ENCODE data around the gene CALM1.

The CALM1 gene

GRCh38 chr14:90397425-90398314, 841 bp downstream of the CALM1 start:
- H3K9me3 ChIP-seq, result no peaks in the 10 kb centered on the region
- intact Hi-C loops (cut with DNase I; ENCODE audit: low total_unique reads), result loop anchor here (1.0 to 10.0 kb wide), 6 partner anchors 15 to 417 kb away; partner anchors contain the start of gene TTC7B
- peaks cover 0 to 64% (median 31%) of the 10 kb centered on the region in 4 donors for H3K4me1 ChIP-seq
- peak; percentile 38 to 82 for DNase-seq
- peak overlapping the region; percentile 96 to 97 for H3K27ac ChIP-seq
- H3K27me3 ChIP-seq, result no peaks in the 10 kb centered on the region
- no peak for TF ChIP-seq CTCF (IDR thresholded peaks at IDR 0.05)
- peaks cover 16 to 23% (median 20%) of the 10 kb centered on the region in 3 donors for H3K36me3 ChIP-seq
- peak overlapping the region; percentile 74 to 92 for H3K4me3 ChIP-seq

- peak overlapping the region; percentile 96 to 97 for H3K27ac ChIP-seq
- peaks cover 23 to 31% (median 27%) of the 10 kb centered on the region in 3 donors for H3K36me3 ChIP-seq
- H3K9me3 ChIP-seq, result no peaks in the 10 kb centered on the region
- DNase-seq, result peak; percentile 32 to 76
- no peaks in the 10 kb centered on the region for H3K27me3 ChIP-seq
- TF ChIP-seq CTCF (IDR thresholded peaks at IDR 0.05), result no peak
- H3K4me1 ChIP-seq, result peaks cover 0 to 71% (median 37%) of the 10 kb centered on the region in 4 donors
- H3K4me3 ChIP-seq, result peak overlapping the region; percentile 74 to 92
- intact Hi-C loops (cut with DNase I; ENCODE audit: low total_unique reads), result loop anchor here (5.0 to 10.0 kb wide), 4 partner anchors 94 to 416 kb away; partner anchors contain the start of gene TTC7B
Observed at GRCh38 chr14:90398315-90398839, 1.5 kb downstream of the CALM1 start.

DNA sequence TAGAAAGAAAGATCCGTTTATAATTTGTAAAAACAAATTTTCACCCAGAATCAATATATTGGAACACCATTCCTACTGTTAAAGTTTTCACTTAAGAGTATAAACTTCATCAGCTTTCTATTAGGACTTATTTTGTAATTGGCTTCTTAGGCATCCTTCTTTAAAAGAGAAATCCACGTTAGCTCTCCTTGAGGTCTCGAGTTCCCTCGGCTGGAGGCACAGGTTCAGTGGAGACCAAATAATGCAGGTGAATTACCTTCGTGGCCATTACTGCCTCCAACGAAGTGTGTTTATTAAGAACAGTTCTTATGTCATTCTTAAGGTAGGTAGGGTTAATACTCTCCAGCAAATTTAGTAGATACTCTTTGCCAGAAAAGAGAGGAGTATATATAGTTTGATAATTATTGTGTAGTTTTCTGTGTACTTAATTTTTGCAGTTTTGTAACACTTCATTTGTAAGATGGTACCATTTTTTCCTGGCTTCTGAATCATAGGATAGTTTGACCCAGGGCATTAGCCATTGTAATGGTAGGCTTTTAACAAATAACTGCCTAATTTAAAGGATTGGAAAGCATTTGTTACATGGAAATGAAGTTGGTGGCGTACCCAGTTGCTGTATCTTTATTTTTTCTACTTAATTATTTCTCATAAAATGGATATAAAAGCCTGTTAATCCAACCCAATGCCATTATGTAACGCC, 2.2 kb downstream of the CALM1 start:
- no peak for DNase-seq
- intact Hi-C loops (cut with DNase I; ENCODE audit: low total_unique reads), result loop anchor here (5.0 to 10.0 kb wide), 4 partner anchors 94 to 416 kb away; partner anchors contain the start of gene TTC7B
- peaks cover 0 to 76% (median 37%) of the 10 kb centered on the region in 4 donors for H3K4me1 ChIP-seq
- TF ChIP-seq CTCF (IDR thresholded peaks at IDR 0.05), result no peak
- peaks cover 29 to 37% (median 33%) of the 10 kb centered on the region in 3 donors for H3K36me3 ChIP-seq
- H3K27me3 ChIP-seq, result no peaks in the 10 kb centered on the region
- H3K4me3 ChIP-seq, result peak overlapping the region; percentile 74 to 92
- peak overlapping the region; percentile 96 to 97 for H3K27ac ChIP-seq
- no peaks in the 10 kb centered on the region for H3K9me3 ChIP-seq

DNA sequence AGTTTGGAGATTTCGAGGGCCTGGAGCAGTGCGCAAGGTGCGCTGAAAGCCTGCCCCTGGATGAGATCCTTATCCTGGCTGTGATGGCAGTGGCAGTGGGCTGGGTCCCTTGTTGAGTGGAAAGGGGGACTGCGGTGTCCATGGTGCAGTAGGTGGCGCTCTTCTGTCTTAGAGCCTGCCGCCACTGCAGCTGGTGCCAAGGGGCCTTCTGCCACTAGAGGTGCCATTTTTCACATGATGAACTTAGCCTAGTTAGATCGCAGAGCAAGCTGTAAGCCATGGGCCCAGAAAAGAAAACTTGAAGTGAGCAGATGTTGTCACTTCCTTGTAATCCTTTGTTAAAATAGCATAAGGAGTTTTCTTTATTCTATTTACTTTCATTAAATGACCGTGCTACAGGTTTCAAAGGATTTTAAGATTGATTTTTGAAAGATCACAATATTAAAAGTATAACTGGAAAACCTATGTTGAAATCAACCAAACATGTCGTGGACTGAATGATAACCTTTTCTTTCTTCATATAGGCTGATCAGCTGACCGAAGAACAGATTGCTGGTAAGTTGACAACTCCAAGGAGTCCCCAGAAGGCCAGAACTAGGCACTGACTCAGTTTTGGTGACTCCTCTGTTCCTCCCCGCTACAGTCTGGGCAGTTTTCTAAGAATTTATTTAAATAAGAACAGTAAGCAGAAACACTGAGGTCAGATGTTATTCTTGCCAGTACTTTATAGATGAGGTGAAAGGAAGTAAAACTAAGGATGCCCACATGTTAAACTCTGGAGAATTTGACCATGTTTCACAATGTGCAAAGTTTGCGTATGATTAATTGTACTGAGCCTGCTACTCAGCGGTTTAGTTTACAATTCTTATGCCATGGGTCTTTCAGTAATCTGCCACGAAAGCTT, 3.0 kb downstream of the CALM1 start:
- peak; percentile 98 for TF ChIP-seq CTCF (IDR thresholded peaks at IDR 0.05)
- no peaks in the 10 kb centered on the region for H3K27me3 ChIP-seq
- peak; percentile 93 to 95 for DNase-seq
- H3K27ac ChIP-seq, result peak overlapping the region; percentile 96 to 97
- peaks cover 0 to 70% (median 37%) of the 10 kb centered on the region in 4 donors for H3K4me1 ChIP-seq
- intact Hi-C loops (cut with DNase I; ENCODE audit: low total_unique reads), result loop anchor here (5.0 to 10.0 kb wide), 4 partner anchors 95 to 415 kb away; partner anchors contain the start of gene TTC7B
- no peaks in the 10 kb centered on the region for H3K9me3 ChIP-seq
- H3K36me3 ChIP-seq, result peaks cover 37 to 45% (median 41%) of the 10 kb centered on the region in 3 donors
- peak overlapping the region; percentile 74 to 92 for H3K4me3 ChIP-seq
